Fibroblast of skin of back (primary cell): ENCODE results near the gene HOXB5.

Experiments
- DNase-seq: peaks from one replicate; pipeline ENCODE4 v3.0.0-alpha.2; 2013

The HOXB5 gene

DNA sequence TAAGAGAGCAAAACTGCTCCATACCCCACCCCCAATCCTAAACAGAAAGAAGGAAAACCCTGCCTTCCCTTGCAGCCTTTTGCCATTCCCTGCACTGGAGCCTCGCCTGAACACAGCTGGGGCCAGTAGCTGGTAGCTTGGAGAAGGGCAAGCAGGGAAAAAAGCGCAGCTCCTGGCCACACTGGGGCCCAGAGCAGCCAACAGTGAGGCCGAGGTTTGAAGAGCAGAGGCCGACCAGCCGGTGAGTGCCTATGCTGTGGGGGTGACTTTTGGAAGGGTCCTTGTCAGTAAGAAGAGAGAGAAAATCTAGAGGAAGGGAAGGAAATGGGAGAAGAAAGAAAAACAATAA, 35.8 kb upstream of the HOXB5 start:
- no peak for DNase-seq

DNA sequence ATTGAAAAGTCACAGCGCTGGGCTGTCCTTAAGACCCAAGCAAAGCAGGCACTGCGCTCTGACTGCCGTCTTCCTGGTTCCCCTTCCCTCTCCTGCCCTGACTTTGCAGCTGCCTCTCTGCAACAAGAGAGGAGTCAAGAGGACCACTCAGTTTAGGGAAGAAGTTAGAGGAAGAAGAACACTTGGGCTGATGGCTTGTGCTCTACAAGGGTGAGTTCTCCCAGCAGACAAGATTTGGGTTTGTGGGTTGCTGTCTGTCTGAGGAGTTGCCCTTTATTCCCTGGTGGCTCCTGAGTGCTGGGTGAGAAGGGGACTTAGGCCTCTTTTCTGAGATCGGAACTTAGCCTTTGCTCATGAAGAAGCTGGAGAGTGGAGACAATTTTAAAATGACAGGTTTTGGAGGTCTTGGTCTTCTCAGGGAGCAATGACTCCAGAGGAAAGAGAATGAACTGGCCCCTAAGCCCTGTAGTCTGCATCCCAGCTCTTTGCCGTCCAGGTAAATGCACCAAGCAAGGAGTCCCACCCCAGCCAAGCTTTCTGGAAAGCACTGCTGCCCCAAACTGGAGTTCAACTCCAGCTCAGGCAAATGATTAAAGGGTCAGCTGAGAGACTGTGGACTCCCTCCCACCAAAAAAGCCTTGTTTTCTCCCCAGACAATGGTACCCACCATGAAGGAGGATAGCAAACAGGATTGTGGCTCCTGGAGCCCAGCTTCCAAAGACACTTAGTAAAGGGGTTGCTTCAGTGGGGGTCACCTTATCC, 35.3 kb upstream of the HOXB5 start:
- no peak for DNase-seq

DNA sequence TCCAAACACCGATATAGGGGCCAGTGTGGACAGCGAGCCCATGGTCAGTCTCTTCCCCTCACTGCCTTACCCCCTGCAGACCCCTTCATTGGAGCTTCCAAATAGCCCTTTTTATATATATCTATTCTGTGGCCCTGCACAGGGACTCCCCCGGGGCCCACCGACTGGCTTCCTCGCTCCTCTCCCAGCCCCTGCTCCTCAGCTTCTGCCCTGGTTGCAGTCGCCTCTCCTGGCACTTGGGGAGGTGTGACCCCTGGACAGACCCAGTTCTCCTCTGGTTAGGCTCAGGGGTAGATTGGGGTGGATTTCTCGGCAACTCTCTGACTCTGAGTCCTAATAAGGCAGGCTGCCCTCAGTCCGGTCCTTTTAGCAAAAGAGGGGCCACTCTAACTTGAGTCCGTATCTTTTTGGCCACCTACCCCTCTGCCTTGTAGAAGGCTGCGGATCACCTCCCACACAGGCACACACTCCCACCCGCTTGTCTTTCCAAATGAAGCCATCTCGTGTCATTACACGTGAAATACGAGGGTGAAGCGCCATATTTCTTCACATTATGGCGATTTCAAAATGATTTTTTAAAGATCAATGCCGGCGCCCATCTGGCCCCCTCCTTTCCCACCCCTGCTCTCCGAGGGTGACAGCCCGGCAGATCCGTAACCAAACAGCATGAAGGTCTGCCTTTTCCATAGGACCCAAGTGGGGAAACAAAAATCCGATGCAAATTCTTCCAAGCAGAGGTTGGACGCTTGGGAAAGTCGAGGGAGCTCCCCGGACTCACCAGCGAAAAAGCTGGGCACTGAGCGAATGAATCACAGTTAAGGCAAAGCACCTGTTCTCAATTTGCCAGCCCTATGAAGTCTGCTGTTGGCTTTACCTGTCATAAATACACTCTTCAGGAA, 34.3 kb upstream of the HOXB5 start:
- no peak for DNase-seq

DNA sequence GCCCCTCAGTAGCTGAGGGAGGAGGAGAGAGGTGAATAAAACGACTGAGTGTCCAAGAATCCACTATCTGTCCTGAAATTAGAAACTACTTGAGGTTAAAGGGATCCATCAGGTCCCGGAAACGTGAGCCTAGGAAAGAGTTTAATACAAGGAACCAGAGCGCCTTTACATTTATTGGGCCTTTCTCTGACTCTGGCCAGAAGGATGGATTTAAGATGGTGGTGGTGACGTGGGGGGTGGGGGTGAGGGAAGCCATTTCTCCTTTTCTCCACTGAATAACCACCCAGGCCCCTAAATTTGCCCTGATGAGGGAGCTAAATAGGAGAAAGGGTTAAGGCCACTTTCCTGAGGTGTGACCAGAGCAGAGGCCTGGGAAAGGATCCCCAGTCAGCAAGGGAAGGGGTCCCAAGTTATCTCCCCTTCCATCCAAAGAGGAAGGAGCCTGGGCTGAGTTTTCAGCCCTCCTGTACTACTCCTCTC, 33.6 kb upstream of the HOXB5 start:
- no peak for DNase-seq

DNA sequence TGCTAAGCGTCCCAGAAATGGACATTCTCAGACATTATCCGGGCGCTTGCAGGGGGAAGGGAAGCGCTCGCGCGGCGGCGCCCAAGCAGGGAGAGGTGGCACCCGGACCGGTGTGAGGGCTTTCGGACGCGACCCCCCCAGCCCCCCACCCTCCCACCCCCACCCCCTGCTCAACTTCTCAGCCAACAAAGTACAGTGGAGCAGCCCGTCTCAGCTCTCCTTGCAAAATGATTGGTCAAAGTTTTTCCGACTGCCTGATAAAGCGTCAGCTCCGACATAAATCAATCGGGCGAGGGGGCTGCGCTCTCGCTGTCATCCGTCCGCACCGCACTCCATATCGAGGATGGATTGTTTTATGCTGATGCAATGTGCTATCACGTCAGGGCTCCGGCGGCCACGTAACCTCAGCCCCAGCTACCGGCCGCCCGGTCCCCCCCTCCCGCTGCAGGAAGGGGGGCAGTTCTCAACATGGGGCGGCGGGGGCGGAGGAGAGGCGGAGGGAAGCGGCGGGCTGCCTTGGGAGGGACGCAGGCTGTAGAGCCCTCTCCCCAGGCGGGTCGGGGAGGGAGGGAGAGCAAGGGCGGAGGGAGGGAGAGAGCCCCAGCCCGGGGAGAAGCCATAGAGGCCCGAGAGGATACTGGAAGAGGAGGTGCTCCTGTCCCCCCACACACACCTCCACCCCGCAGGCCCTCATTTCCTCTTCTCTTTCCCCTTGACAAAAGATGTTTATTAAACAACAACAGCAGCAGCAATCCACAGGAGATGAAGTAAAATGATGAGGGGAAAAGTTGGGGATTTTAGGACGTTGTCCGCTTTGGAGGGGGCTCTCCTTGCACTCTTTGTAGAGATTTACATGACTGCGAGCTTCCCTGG, 32.9 kb upstream of the HOXB5 start, which contains the start of gene HOXB9:
Gene HOXB9, minus strand, starts transcription at position 114 of the 873 bp plus-strand sequence. Its CDS starts 89 bp downstream, at position 25.
- DNase-seq: peak; percentile 23

DNA sequence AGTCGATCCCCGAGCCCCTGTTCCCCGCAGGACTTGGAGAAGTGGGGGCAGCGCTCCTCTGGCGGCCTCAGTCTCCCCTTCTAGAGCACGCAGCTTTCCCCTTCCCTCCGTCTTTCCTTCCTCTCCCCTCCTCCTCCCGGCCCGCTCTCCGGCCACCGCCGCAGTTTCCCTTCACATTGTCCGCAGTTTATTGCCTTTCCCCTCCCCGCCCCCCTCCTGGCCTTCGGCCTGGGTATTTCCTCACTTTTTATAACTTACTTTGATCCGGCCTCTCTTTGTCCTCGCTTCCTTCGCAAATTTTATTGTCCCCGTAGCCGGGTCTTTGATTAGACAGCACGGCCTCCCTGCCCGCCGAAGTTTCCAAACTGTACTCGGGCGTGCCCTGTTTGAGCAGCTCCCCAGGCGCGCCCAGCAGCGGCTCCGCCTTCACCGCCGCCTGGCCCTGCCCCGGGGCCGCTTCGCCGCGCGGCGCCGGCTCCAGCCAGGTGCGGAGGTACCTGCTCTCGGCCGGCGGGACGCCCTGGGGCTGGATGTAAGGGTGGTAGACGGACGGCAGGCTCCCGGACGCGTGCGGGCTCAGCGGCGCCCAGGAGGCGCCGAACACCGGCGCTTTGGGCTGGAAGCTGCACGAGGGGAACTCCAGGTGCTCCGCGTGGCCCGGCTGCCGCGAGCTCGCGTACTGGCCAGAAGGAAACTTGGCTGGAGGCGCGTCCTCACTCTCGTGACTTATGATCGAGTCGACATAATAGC, 32.1 kb upstream of the HOXB5 start:
- DNase-seq: no peak

DNA sequence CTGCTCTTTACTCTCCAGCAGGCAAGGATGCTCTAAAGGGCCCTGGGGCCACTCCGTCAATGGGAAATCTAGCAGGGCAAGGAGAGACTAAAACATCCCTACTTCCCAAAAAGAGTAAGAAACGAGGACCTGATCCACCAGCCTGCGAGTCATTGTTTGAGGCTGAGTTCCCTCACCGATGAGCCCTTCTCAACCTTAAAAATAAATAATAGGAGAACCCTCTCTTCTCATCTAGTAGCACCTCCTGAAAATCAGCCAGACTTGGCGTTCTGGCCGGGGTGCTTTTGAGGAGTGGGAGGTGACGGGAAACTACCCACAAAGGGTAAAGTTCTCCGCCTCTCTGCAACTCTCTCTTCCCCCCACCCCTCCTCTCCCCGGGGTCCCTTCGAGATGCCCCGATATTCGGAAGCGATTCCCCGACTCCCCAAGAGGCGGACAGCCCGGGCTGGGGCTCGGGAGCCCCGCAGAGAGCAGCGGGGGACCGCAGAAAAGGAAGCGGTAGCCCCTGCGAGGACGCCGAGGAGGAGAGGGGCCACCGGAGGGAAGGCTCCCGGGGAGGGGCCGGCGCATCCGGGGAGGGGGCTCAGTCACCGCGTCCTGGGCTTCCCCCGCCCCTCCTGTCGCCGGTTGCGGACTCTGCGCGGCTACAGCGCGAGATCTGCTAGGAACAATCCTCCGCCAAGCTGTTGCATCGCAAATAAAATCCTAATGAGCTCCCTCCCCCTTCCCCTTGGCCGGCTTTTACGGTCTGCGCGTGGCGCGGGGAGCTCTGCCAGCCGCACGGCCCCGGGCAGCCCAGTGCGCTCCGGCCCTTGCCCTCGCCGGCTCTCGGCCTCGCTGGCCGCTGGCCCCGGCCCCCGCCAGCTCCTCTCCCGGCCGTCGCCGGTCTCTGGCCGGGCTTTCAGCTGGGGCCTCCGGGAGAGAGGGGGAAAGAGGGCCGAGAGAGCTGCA, 31.2 kb upstream of the HOXB5 start:
- DNase-seq: no peak

DNA sequence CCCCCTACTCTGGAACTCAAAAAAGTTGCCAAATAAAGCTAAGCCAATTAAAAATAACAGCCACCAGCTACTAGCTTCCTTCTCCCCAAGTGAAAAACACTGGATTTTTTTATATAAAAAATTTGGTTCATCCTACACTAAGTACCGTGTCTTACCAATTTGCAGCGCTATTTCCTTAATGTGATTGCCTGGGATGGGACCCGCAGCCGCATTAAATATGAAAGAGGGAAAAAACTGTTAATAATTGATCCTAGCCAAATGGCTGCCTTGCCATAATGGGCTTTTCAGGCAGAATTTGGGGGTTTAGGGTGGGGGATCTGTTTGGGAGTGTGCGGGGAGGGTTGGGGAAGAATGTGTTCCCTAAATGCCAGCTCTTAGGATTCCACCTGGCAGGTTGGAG, 30.5 kb upstream of the HOXB5 start:
- no peak for DNase-seq

DNA sequence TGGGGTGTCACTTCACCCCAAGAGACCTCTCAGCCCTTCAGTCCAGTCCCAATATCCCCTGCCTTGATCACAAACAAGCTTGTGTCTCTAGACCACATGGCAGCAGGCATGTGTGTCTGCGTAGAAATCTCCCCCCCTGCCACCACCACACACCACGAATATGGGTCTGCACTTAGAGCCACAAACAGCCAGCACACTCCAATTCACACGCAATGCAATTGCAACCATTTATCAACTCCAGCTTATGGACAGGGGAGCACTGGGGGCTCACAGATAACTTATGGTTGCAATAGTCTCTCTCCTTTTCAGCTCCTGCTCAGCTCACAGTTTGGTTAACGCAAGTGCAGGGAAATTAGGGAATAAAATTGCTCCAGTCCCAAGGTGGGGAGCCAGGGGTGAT, 30.0 kb upstream of the HOXB5 start:
- no peak for DNase-seq

DNA sequence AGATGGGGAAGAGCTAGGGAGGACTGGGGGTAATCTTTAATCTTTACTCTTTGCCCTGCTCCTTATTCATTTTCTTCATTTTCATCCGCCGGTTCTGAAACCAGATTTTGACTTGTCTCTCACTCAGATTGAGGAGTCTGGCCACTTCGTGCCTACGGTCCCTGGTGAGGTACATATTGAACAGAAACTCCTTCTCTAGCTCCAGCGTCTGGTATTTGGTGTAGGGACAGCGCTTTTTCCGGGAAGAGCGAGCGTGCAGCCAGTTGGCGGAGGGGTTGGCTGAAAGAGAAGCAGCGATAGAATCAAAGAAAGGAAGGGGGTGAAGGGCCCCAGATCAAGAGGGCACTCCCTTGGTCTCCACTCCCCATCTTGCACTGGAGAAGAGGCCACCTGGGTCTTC, 29.3 kb upstream of the HOXB5 start:
- DNase-seq: no peak

DNA sequence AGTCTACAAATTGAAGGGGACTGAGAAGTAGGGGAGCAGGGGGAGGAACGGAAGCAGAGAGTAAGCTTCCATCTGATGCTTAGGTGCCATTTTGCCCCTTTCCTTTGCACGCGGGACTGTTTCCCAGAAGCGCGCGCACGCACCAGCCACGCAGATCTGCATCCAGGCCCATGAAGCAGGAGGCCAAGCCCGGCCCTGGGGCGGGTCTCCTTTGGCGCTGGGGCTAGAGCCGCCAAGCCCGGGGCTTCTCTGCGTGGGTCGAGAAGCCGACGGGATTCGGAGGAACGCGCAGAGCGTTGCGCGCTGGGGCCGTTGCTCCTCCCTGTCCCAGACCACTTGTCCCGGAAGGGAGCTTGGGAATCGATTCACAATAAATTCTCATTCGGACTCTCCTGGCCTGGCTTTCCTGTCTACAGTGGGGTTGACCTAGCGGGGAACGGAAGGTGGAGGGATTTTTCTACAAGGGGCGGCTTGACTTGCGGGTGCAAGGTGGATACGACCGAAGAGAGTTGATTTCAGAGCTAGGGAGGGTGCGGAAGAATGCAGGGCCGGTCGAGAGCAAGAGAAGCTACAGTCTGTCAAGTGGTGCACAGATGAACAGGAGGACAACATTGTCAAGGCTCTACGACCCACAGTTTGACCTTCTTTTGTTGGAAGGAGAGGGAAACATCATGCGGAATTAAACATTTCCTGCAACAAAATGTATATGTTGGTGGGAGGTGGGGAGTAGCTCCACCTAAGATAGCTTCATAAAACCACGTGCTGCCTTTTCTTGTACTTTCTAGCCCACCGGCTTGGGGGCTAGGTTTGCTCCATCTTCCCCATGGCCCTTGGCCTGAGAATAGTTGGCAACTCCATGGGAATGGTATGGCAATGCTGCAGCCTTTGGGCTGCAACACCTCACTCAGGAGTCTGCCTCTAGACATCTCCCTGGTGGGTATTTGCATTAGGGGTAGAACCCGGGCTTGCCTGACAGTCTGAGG, 28.1 kb upstream of the HOXB5 start:
- no peak for DNase-seq

DNA sequence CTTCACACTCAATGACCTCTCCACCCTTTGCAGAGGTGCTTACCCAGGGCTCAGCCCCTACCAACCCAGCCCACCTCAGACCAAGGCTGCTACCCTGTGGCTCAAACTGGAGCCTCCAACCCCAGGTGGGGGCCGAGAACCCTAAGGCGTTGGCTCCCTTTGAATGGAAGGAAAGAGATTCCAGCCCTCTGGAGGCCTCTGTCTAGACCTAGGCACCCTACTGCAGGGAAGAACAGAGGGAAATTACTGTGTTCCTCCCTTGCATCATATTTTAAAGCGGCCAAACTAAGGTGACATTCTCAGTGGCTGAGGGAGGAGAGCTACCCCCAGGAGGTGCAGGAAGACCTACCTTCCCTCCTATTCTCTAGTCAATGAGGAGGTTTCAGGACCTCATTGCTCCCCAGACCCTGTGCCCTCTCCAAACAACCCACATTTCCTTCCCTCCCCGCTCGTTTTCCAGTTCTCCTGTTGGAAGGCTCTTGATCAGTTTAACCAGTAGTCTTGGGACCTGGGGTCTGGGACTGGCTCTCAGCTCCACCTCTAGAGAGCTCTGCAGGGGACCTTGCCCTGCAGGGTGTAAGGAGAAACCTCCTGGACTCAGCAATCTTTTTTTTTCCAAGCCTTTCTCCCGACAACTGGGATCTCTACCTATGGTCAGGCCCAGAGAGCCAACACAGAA, 27.0 kb upstream of the HOXB5 start:
- DNase-seq: no peak

DNA sequence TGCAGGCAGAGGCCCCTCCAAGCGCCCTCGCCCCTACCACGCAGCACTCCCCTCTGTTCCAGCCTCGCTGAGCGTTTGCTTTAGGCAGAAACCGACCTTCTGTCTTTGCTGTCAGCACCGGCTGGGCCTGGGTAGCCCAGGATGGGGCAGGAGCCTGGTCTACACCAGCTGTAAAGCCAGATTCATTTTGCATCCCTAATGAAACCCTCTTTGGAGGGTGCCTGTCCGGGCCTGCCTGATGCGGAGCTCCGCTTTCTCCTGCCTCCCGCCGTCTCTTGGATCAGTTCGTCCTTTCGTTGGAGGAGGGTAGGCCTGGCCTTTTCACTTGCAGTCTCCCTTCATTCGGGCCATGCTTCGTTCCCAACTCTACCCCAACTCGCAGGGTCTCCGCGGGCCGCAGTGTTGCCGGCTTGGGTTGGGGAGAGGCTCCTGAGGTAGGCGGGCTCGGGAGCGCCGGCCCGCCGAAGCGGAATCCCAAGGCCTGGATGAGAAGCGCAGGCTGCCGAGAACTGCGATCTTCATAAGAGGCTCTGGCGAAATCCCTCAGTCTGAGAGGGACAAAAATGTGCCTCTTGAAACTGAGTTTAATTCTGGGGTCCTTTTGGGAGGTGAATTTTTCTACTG, 26.4 kb upstream of the HOXB5 start:
- DNase-seq: no peak

DNA sequence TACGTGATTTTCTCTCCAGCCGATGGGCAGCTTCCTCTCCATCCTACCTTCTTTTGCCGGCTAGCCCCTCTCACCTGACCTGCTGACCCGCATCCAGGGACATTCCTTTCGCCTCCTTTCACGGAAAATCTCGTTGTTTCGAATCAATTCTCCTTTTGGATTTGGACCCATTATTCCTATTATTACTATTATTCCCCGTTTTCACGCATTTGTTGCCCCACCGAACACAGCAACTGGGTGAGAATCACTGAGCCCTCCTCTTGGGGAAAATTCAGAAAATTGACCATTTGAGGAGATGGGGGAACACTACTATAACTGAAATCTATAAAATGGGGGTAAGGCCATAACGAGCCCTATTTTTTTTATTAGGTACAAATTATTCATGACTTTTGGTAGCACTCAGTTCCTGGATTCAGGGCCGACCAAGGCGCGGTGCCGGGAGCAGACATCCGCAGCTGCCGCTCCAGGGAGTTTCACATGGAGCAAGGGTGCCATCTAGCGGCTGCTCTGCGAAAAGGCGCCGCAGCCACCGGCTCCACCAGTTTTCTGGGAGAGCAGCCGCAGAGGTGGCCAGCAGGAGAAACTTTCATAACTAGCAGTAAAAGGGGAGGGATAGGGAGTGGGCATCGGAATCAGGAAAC, 24.8 kb upstream of the HOXB5 start:
- peak; percentile 66 for DNase-seq

DNA sequence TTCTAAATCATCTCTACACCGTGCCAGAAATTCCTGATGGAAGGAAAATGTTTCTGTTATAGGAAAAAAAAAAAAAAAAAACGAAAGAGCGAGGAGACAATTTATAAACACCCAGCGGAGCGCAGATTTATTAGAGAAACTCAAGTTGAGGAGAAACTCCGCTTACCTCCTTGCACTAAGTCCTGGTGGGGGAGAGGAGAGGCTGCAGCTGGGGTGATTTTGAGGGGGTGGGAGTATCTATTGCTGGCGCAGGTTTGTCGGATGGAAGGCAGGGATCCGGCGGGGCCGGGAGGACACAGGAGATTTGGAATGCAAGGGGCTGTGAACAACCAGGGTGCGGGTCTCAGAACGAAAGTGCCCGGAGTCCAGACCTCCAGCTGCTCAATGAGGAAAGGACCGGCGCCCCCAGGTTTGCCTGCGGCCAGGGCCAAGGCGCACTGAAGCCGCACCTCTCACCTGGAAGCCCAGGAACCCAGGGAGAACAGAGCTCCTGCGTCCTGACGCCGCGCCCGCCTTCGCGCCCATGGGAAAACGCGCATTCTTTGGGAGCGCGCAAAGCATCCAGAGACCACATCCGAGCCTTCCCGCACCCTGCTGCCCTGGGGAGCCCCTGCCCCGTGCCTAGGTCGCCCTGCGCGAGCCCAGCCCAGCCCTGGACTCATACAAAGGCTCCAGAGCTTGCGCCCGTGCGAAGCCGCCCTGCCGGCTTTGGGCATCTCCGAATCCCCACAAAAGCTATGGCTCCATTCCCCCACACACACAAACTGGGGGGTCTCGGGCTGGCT, 24.1 kb upstream of the HOXB5 start:
- no peak for DNase-seq

DNA sequence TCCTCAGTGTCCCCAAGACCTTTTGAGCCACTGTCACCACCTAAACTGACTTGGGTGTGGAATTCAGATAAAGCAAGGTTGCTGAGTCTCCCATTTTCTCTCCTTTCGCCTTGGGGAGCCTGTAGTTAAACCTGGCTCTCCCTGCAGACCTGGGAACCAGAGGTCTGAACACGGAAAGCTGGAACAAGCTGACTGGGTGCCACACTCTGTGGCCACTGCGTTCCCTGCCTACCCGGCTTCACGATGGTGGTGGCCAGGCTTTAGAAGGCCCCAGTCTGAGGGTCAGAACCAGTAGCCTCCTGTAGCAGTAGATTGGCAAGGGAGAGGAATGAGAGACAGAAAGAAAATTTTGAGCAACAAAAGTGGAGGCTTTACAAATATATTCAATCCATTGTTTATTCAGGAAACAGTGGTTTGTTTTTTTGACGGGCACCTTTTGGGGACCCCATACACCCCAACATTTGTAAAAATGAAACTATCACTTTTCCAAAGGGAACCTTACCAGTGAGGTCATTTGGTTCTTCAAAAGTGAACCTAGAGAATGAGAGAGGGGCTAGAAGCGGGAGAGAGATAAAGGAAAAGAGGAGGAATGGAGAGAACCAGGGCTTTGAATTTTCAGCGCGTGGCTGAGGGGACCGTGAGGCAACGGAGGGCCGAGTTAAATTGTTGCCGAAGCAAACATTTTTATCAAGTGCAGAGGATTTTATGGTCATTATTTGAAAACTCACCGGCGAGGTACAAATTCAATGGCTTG, 23.3 kb upstream of the HOXB5 start:
- DNase-seq: no peak
